HepG2 (cell line): ENCODE data around the gene GFRA3. TPM values are rescaled to one million over a fixed set of nuclear protein-coding genes. Genes with fewer than 3 reads are reported as not detected.

ENCODE experiments used
- ATAC-seq: fragments of 200-7000 bp; cut with Tn5 transposase; 3 replicates; pipeline ENCODE4 v1.9.1; 2020; ENCODE audit warnings: mild to moderate bottlenecking, moderate library complexity
- BruUV-seq: library from RNA; stranded (reverse); fragments of 400-500 nt; replicated peaks from 2 replicates; lab custom pipeline; 2021; lab: Mats Ljungman, UMichigan
- CTCF ChIA-PET: fragments of 300-600 bp; formaldehyde crosslinking; extraction: SDS; loops from one replicate; lab custom pipeline; 2021; ENCODE audit warnings: low total read pairs, inconsistent platforms, low intra/inter-chr PET ratio; lab: Yijun Ruan, JAX
- POLR2A ChIA-PET: fragments of 350-600 bp; sonication (Branson Sonifier 250); formaldehyde crosslinking; loops from one replicate; lab custom pipeline; 2020; ENCODE audit warnings: antibody characterized with exemption, inconsistent platforms; lab: Yijun Ruan, JAX
- DNase-seq: peaks from one replicate; pipeline ENCODE4 v3.0.0-alpha.2; 2015; ENCODE audit warnings: low spot score
- FAIRE-seq: peaks from 3 replicates; lab custom pipeline; 2011; peaks lifted over from hg19 to GRCh38; lab: Jason Lieb, UNC
- H2AFZ ChIP-seq: one replicate; pipeline ENCODE4 v1.6.1; 2011; ENCODE audit warnings: low read length, inconsistent platforms
- H3K27ac ChIP-seq: fragments of 300-600 bp; 3 replicates; pipeline ENCODE4 v1.8.0; 2011; ENCODE audit warnings: mixed run types, mild to moderate bottlenecking, mixed read lengths, low read length, inconsistent platforms; ENCODE audit not compliant: insufficient read depth; ENCODE audit errors: extremely low read length
- H3K27me3 ChIP-seq, 2 experiments: fragments of 200-600 bp in 1 of 2; 2 replicates in 1 of 2; 3 replicates in 1 of 2; pipeline versions ENCODE4 v1.6.0 to v1.8.0; 2011; ENCODE audit warnings: low read length in 2 of 2, mild to moderate bottlenecking in 2 of 2, moderate library complexity in 2 of 2, inconsistent platforms in 1 of 2; ENCODE audit not compliant: insufficient read depth in 2 of 2, control insufficient read depth in 1 of 2
- H3K36me3 ChIP-seq, 2 experiments: fragments of 200-600 bp in 1 of 2; replicated peaks in 1 of 2; 2 replicates in 1 of 2; 3 replicates in 1 of 2; pipeline versions ENCODE4 v1.5.1 to v1.8.0; 2011; ENCODE audit warnings: low read length in 2 of 2, inconsistent platforms in 1 of 2; ENCODE audit not compliant: insufficient read depth in 2 of 2, control insufficient read depth in 1 of 2
- H3K4me1 ChIP-seq: 2 replicates; pipeline ENCODE4 v1.5.1; 2012; ENCODE audit warnings: low read length, inconsistent platforms; ENCODE audit not compliant: insufficient read depth
- H3K4me2 ChIP-seq: 2 replicates; pipeline ENCODE4 v1.6.0; 2011; ENCODE audit warnings: low read depth, low read length, inconsistent platforms
- H3K4me3 ChIP-seq, 3 experiments: fragments of 200-600 bp in 1 of 3; sonication (generic), shearing (Covaris generic) in 1 of 3; replicated peaks in 1 of 3; 2 replicates each; pipeline ENCODE4 v1.5.1; 2011 to 2016; ENCODE audit warnings: low read length in 3 of 3, inconsistent platforms in 2 of 3, low read depth in 2 of 3, mild to moderate bottlenecking in 2 of 3, control low read depth in 1 of 3, mixed read lengths in 1 of 3; ENCODE audit not compliant: insufficient read depth in 1 of 3
- H3K79me2 ChIP-seq: one replicate; pipeline ENCODE4 v1.6.1; 2011; ENCODE audit warnings: low read length, inconsistent platforms; ENCODE audit not compliant: insufficient read depth
- H3K9ac ChIP-seq: 2 replicates; pipeline ENCODE4 v1.6.0; 2011; ENCODE audit warnings: mild to moderate bottlenecking, low read depth, low read length, inconsistent platforms; ENCODE audit not compliant: insufficient read depth
- H3K9me3 ChIP-seq: 2 replicates; pipeline ENCODE4 v1.5.1; 2012; ENCODE audit warnings: mild to moderate bottlenecking, low read length
- H4K20me1 ChIP-seq: 2 replicates; pipeline ENCODE4 v1.6.0; 2011; ENCODE audit warnings: inconsistent platforms, mild to moderate bottlenecking, low read length, moderate library complexity; ENCODE audit not compliant: insufficient read depth
- BRCA1 ChIP-seq: sonication (generic); formaldehyde crosslinking; IDR thresholded peaks from 2 replicates; pipeline ENCODE4 v1.4.0; 2020; ENCODE audit warnings: missing genetic modification reagents
- GABPB1 ChIP-seq: IDR thresholded peaks from 2 replicates; pipeline ENCODE4 v1.6.1; 2016; ENCODE audit warnings: mild to moderate bottlenecking, missing genetic modification reagents, moderate library complexity, missing compliant biosample characterization
- IKZF4 ChIP-seq: sonication (generic); formaldehyde crosslinking; IDR thresholded peaks from 2 replicates; pipeline ENCODE4 v1.5.1; 2020; ENCODE audit warnings: borderline replicate concordance, mild to moderate bottlenecking, low read depth, missing genetic modification reagents; ENCODE audit errors: not compliant biosample characterization
- IRF1 ChIP-seq: sonication (generic); formaldehyde crosslinking; IDR thresholded peaks from 2 replicates; pipeline ENCODE4 v1.4.0; 2020; ENCODE audit warnings: low read depth, mild to moderate bottlenecking, missing genetic modification reagents
- PAF1 ChIP-seq: IDR thresholded peaks from 2 replicates; pipeline ENCODE4 v1.6.1; 2016; ENCODE audit warnings: missing genetic modification reagents, missing compliant biosample characterization
- RNF219 ChIP-seq: sonication (generic); formaldehyde crosslinking; IDR thresholded peaks from 2 replicates; pipeline ENCODE4 v1.5.0; 2020; ENCODE audit warnings: mild to moderate bottlenecking, missing genetic modification reagents
- ZNF580 ChIP-seq: IDR thresholded peaks from 2 replicates; pipeline ENCODE4 v1.6.1; 2016; ENCODE audit warnings: low read depth, borderline replicate concordance
- WGBS: methylation state at CpG from one replicate; pipeline ENCODE4 v1.1.6; 2017; ENCODE audit warnings: low lambda C conversion rate; 5-methylcytosine and 5-hydroxymethylcytosine counted together
- in situ Hi-C: cut with HindIII; loops from 2 replicates; pipeline ENCODE4 v1.10.0; 2017; ENCODE audit warnings: low pct_unique_long_range_greater_than_20kb; ENCODE audit not compliant: extremely low pct_ligation_motif_present
- intact Hi-C: fragments of 100-400 bp; cut with micrococcal nuclease; formaldehyde crosslinking; loops from one replicate; pipeline ENCODE4 v1.10.0; 2022; ENCODE audit not compliant: unreplicated experiment
- polyA plus RNA-seq, 8 experiments: library from polyadenylated mRNA; depleted of rRNA in 3 of 8; stranded (reverse) in 7 of 8; unstranded in 1 of 8; fragments of >200 nt; fragmentation: Illumina TruSeq in 4 of 8; extraction: Trizol in 4 of 8; gene quantifications; 2 replicates each; pipeline versions ENCODE4 v1.2.1 to v1.2.3, GENCODE V29; 2011 to 2016; ENCODE audit warnings: low read depth in 4 of 8, missing spikeins in 1 of 8, mixed read lengths in 1 of 8; ENCODE audit not compliant: insufficient read depth in 1 of 8
- total RNA-seq, 5 experiments: library from RNA; depleted of rRNA; stranded (reverse); fragments of >200 nt; fragmentation: Illumina TruSeq; extraction: Trizol; gene quantifications; 2 replicates each; pipeline ENCODE4 v1.2.3, GENCODE V29; 2016; ENCODE audit warnings: low read depth in 1 of 5
- TF ChIP-seq, protein P1 (sequence below): sonication (generic); formaldehyde crosslinking; IDR thresholded peaks from 2 replicates; pipeline ENCODE4 v1.5.1; 2020; ENCODE audit warnings: mild to moderate bottlenecking, moderate library complexity, missing genetic modification reagents

Gene GFRA3
- total and polyA plus RNA-seq, 2 of the 13 experiments (the other 11 are each of a cell fraction or from before 2014, with no cell fraction given) = 0.27 to 0.30 TPM

DNA sequence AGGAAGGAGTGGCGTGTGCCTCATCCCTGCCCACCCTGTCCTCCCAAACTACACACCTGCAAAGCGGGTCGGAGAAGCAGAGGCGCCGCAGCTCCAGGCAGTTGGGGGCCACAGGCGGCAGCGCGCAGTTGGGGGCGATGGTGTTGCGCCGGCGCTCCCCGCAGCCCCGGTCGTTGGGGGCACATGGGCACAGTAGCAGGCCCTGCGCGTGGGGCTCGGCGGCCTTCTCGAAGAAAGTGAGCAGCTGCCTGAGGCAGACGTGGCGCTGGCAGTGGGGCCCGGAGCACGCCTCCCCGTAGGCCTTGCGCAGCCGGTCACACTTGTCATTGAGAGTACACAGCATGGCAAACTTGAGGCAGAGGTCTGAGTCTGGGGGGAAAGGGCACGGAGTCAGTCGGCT, 16.8 kb downstream of the GFRA3 start:
- WGBS = 77% methylated on average over 14 of the region's 29 CpGs
- H3K4me2 ChIP-seq = no peak overlapping the region
- H2AFZ ChIP-seq = no peak overlapping the region
- POLR2A ChIA-PET = no interaction called here
- ATAC-seq (no peak), FAIRE-seq (no peak), DNase-seq (no peak)
- peaks cover 0 to 3% of the 10 kb centered on the region in 2 experiments; a peak in 2 of 5 replicates for H3K27me3 ChIP-seq
- no peak for TF ChIP-seq GABPB1 (CRISPR knock-in tag)
- TF ChIP-seq RNF219 = no peak
- TF ChIP-seq PAF1 (CRISPR knock-in tag) = no peak
- no peak for TF ChIP-seq ZNF580
- TF ChIP-seq IRF1 = no peak
- no peak for TF ChIP-seq IKZF4 (CRISPR knock-in tag)
- no peak for TF ChIP-seq BRCA1
- TF ChIP-seq, protein P1, sequence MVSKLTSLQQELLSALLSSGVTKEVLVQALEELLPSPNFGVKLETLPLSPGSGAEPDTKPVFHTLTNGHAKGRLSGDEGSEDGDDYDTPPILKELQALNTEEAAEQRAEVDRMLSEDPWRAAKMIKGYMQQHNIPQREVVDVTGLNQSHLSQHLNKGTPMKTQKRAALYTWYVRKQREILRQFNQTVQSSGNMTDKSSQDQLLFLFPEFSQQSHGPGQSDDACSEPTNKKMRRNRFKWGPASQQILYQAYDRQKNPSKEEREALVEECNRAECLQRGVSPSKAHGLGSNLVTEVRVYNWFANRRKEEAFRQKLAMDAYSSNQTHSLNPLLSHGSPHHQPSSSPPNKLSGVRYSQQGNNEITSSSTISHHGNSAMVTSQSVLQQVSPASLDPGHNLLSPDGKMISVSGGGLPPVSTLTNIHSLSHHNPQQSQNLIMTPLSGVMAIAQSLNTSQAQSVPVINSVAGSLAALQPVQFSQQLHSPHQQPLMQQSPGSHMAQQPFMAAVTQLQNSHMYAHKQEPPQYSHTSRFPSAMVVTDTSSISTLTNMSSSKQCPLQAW (CRISPR knock-in tag) = no peak
- intact Hi-C loops = no loop called here
- H3K79me2 ChIP-seq = no peaks in the 10 kb centered on the region
- no peaks in the 10 kb centered on the region for H4K20me1 ChIP-seq
- BruUV-seq = no TSS peak
- in situ Hi-C loops = no loop called here
- H3K36me3 ChIP-seq = no peaks in the 10 kb centered on the region
- H3K9ac ChIP-seq = no peak overlapping the region
- H3K27ac ChIP-seq = no peak overlapping the region
- CTCF ChIA-PET = no interaction called here
- H3K4me1 ChIP-seq = no peaks in the 10 kb centered on the region
- H3K9me3 ChIP-seq = no peaks in the 10 kb centered on the region
- no peak overlapping the region for H3K4me3 ChIP-seq
